KMS-11 (cell line): ENCODE measurements around the gene VWC2L.

Experiments
- H2AFZ ChIP-seq: fragments of 200-600 bp; sonication (generic); 2 replicates; pipeline ENCODE4 v1.6.1; 2016; ENCODE audit warnings: antibody characterized with exemption, mixed run types, low read depth
- H3K27ac ChIP-seq: fragments of 200-600 bp; sonication (generic); 2 replicates; pipeline ENCODE4 v1.6.1; 2016; ENCODE audit warnings: mild to moderate bottlenecking, mixed run types
- H3K27me3 ChIP-seq: fragments of 200-600 bp; sonication (generic); 2 replicates; pipeline ENCODE4 v1.6.1; 2017; ENCODE audit warnings: mild to moderate bottlenecking, low read depth, mixed run types, moderate library complexity; ENCODE audit not compliant: insufficient read depth
- H3K36me3 ChIP-seq: fragments of 200-600 bp; sonication (generic); 2 replicates; pipeline ENCODE4 v1.6.1; 2017; ENCODE audit warnings: mild to moderate bottlenecking, mixed run types; ENCODE audit not compliant: insufficient read depth
- H3K4me1 ChIP-seq: fragments of 200-600 bp; sonication (generic); 2 replicates; pipeline ENCODE4 v1.6.1; 2016; ENCODE audit warnings: mild to moderate bottlenecking, low read depth, mixed run types; ENCODE audit not compliant: poor library complexity, severe bottlenecking
- H3K4me2 ChIP-seq: fragments of 200-600 bp; sonication (generic); 2 replicates; pipeline ENCODE4 v1.7.0; 2016; ENCODE audit warnings: mild to moderate bottlenecking, mixed run types
- H3K4me3 ChIP-seq: fragments of 200-600 bp; sonication (generic); IDR thresholded peaks from 2 replicates; pipeline ENCODE4 v1.6.1; 2017; ENCODE audit warnings: low read depth, low read length, mixed read lengths; ENCODE audit not compliant: insufficient read depth
- H3K79me2 ChIP-seq: fragments of 200-600 bp; sonication (generic); 2 replicates; pipeline ENCODE4 v1.6.1; 2016; ENCODE audit warnings: low read depth, mixed run types; ENCODE audit not compliant: insufficient read depth
- H3K9ac ChIP-seq: fragments of 200-600 bp; sonication (generic); 2 replicates; pipeline ENCODE4 v1.6.1; 2016; ENCODE audit warnings: mild to moderate bottlenecking, mixed run types
- H4K20me1 ChIP-seq: fragments of 200-600 bp; sonication (generic); 2 replicates; pipeline ENCODE4 v1.6.1; 2016; ENCODE audit warnings: mild to moderate bottlenecking, mixed run types; ENCODE audit not compliant: insufficient read depth
- TF ChIP-seq, protein P1 (sequence below): fragments of 200-600 bp; sonication (generic); conservative IDR thresholded peaks from 2 replicates; pipeline ENCODE4 v1.6.1; 2017; ENCODE audit warnings: low read depth, mild to moderate bottlenecking, antibody characterized with exemption, low read length, moderate library complexity, mixed read lengths

The VWC2L gene

GRCh38 chr2:214465363-214466146 lies 54.7 kb downstream of the VWC2L start:
- TF ChIP-seq, protein P1, sequence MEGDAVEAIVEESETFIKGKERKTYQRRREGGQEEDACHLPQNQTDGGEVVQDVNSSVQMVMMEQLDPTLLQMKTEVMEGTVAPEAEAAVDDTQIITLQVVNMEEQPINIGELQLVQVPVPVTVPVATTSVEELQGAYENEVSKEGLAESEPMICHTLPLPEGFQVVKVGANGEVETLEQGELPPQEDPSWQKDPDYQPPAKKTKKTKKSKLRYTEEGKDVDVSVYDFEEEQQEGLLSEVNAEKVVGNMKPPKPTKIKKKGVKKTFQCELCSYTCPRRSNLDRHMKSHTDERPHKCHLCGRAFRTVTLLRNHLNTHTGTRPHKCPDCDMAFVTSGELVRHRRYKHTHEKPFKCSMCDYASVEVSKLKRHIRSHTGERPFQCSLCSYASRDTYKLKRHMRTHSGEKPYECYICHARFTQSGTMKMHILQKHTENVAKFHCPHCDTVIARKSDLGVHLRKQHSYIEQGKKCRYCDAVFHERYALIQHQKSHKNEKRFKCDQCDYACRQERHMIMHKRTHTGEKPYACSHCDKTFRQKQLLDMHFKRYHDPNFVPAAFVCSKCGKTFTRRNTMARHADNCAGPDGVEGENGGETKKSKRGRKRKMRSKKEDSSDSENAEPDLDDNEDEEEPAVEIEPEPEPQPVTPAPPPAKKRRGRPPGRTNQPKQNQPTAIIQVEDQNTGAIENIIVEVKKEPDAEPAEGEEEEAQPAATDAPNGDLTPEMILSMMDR, result no peak
- Histone ChIP-seq H3K4me1 (no peaks in the 10 kb centered on the region), H3K27ac (no peak overlapping the region), H3K4me2 (no peak overlapping the region), H3K36me3 (no peaks in the 10 kb centered on the region), H3K4me3 (no peak overlapping the region), H2AFZ (no peak overlapping the region), H3K9ac (no peak overlapping the region), H4K20me1 (no peaks in the 10 kb centered on the region), H3K79me2 (no peaks in the 10 kb centered on the region), H3K27me3 (no peaks in the 10 kb centered on the region)

- TF ChIP-seq, protein P1, result no peak
- Histone ChIP-seq H3K4me3 (no peak overlapping the region), H4K20me1 (no peaks in the 10 kb centered on the region)
Measured at GRCh38 chr2:214469728-214470127, 58.9 kb downstream of the VWC2L start.

GRCh38 chr2:214471382-214471781 lies 60.5 kb downstream of the VWC2L start:
- Histone ChIP-seq H3K4me2 (no peak overlapping the region), H3K27me3 (no peaks in the 10 kb centered on the region), H3K79me2 (no peaks in the 10 kb centered on the region), H3K4me1 (no peaks in the 10 kb centered on the region), H4K20me1 (no peaks in the 10 kb centered on the region), H3K4me3 (no peak overlapping the region), H3K36me3 (no peaks in the 10 kb centered on the region), H3K9ac (no peak overlapping the region), H3K27ac (no peak overlapping the region), H2AFZ (no peak overlapping the region)
- TF ChIP-seq, protein P1, result no peak

More at GRCh38 chr2:214469728-214470127, 58.9 kb downstream of the VWC2L start:
- H3K4me2 ChIP-seq, result no peak overlapping the region
- H3K36me3 ChIP-seq, result no peaks in the 10 kb centered on the region
- no peak overlapping the region for H3K9ac ChIP-seq
- no peak overlapping the region for H3K27ac ChIP-seq
- no peak overlapping the region for H2AFZ ChIP-seq
- no peaks in the 10 kb centered on the region for H3K27me3 ChIP-seq
- H3K4me1 ChIP-seq, result no peaks in the 10 kb centered on the region
- no peaks in the 10 kb centered on the region for H3K79me2 ChIP-seq

DNA sequence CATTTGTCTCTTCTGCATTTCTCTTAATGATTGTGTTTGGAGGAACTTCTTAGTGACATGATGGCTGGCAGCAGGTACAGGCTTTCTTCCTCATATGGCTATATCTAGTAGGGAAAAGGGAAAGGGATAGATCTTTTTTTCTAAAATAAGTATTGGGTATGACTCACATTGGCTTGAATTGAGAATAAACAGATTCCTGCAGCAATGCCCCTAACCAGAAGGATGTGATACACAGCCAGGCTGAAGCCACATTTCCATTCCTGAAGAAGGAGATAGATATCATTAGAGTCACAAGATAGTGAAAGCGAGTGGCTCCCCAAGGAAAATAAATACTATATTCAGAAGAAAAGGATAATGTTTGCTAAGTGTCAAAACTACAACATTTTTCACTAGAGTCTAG lies 61.1 kb downstream of the VWC2L start:
- Histone ChIP-seq H3K36me3 (no peaks in the 10 kb centered on the region), H3K9ac (no peak overlapping the region)
- TF ChIP-seq, protein P1, result no peak

More for the DNA sequence above, 61.1 kb downstream of the VWC2L start:
- H3K27ac ChIP-seq, result no peak overlapping the region
- no peaks in the 10 kb centered on the region for H4K20me1 ChIP-seq
- H3K79me2 ChIP-seq, result no peaks in the 10 kb centered on the region
- H3K4me2 ChIP-seq, result no peak overlapping the region
- no peak overlapping the region for H3K4me3 ChIP-seq
- H3K4me1 ChIP-seq, result no peaks in the 10 kb centered on the region
- H2AFZ ChIP-seq, result no peak overlapping the region
- H3K27me3 ChIP-seq, result no peaks in the 10 kb centered on the region
